ENCODE results near the gene VEGFC.

The VEGFC gene

DNA sequence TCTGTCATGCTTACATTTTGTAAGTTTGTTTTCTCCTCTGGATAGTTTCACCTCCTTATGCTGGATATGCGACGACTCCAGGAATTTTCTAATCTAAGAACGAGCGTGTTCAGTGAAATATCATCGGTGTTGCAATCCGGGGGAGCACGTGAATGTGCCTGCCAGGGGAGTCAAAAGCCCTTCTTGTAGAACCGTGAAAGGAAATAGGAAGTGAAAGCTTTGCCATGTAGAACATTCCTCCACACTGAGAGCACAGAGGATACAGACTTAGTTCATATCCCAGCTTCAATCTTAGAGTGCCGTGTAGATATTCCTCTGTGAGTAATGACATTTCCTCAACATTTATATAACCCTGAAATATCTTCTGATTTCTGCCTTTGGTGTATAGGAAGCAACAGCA is 121.2 kb downstream of the VEGFC start:
- DNase-seq, result no peak

GRCh38 chr4:176668324-176668723 is 124.4 kb downstream of the VEGFC start:
- no peak for DNase-seq

GRCh38 chr4:176664964-176665363 is 127.8 kb downstream of the VEGFC start:
- no peak for DNase-seq

DNA sequence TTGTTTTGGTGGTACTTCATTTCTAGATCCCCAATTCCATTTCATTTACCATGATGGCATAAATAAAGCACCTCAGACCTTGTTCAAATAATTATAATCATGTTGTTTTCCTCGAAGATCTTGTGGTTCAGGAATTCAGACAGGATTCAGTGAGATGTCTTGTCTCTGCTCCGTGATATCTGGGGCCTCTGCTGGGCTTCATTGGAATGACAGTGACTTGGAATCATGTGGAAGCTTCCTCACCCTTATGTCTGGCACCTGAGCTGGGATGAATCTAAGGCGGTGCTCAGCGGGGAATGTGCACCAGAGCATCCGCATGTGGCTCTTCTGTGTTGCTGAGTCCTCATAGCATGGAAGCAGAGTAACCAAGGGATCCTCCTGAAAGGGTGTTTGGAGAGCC is 132.2 kb downstream of the VEGFC start:
- DNase-seq, result no peak

GRCh38 chr4:176656108-176656507 is 136.6 kb downstream of the VEGFC start:
- no peak for DNase-seq

GRCh38 chr4:176654565-176655216 is 138.0 kb downstream of the VEGFC start:
- no peak for DNase-seq

GRCh38 chr4:176653401-176654220 is 139.1 kb downstream of the VEGFC start:
- DNase-seq, result no peak

DNA sequence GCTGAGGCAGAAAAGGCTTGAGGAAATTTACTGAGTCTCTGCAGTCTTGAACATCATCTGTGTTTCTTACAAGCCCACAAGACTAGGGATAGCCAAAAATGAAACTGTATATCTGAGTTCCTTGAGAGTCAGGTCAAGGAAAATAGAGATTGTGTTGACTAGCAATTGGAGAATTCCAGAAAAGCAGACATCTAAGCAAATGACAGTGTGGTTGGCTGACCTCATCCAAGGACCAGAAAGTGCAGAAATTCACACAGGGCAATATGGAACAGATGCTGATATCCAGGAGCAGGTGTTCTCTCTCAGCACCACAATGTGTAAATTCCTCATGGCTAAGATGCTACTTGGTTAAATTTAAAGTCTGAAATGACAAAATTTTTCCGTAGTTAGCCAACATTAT is 146.4 kb downstream of the VEGFC start:
- DNase-seq, result no peak

GRCh38 chr4:176645246-176645960 is 147.3 kb downstream of the VEGFC start:
- DNase-seq, result no peak

- no peak for DNase-seq
Observed at GRCh38 chr4:176642472-176642871, 150.2 kb downstream of the VEGFC start.

GRCh38 chr4:176641237-176641636 is 151.5 kb downstream of the VEGFC start:
- no peak for DNase-seq

- DNase-seq, result no peak
Observed at GRCh38 chr4:176638992-176639391, 153.7 kb downstream of the VEGFC start.

- no peak for DNase-seq
Observed at GRCh38 chr4:176636292-176636691, 156.4 kb downstream of the VEGFC start.

DNA sequence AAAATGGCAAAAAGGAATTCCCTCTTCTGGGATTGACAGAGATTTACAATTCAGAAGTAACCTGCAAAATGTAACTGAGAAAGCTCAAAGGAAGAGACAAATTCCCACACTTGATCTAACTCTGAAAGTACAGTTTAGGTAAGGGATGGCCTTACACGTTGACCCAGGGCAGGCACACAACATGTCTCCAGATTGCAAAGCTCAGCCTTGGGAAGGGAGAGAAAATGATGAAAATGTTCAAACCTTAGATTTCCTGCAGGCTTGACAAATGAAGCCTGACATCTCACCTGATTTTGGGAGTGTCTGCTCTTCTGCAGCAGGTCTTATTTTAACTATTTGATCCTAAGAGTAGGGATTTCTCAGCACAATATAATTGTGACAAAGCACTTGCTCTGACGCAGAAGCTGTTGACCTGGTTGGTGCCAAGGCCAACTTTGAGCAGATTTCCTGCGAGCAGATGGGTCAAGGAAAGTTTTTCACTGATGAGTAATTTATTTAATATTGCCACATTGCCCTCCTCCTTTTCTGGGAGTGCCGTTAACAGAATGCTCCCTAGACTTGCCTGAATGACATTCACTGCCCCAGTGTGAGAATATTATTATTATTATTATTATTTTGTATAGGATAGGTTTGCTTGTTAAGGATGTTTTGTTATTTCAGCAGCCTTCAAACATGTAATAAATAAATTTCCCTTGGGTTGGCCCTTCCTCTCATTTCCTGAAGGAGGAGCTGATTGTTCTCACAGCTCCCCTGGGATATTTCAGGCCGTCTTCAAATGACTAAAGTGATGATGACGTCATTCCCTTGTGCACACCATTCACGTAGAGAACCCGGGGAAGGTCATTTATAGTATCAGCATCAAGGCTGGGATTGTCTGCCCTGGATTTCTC is 157.1 kb downstream of the VEGFC start:
- DNase-seq, result no peak
